ENCODE data around the gene ENTPD2.
"Not testable (repeated sequence)": the region's sequence is repeated elsewhere in the genome, so short reads cannot be mapped to it uniquely, and the experiment has no call there.

The ENTPD2 gene

DNA sequence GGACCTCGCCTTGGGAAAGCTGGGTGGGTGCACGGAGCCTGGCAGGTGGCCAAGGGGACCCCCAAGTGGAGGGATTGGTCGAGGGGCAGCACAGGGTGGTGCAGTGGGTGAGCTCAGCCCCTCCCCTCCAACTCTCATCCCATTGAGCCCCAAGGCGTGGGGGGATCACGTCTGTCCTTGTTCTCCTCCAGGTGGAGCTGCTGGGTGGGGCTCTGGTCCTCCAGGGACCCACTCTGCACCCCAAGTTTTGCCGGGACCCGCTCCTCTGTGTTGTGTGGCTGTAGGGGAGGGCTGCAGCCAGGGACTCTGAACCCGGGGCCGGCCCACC is 18.4 kb downstream of the ENTPD2 start:
- Mint-ChIP-seq H3K27me3 (no peaks in the 10 kb centered on the region), H3K27ac (no peak overlapping the region), H3K4me1 (peaks cover 30% of the 10 kb centered on the region), H3K9me3 (no peaks in the 10 kb centered on the region), H3K4me3 (no peak overlapping the region), H3K36me3 (ENCODE audit: low read depth) (no peaks in the 10 kb centered on the region)
- ATAC-seq: no peak
- DNase-seq: no peak

DNA sequence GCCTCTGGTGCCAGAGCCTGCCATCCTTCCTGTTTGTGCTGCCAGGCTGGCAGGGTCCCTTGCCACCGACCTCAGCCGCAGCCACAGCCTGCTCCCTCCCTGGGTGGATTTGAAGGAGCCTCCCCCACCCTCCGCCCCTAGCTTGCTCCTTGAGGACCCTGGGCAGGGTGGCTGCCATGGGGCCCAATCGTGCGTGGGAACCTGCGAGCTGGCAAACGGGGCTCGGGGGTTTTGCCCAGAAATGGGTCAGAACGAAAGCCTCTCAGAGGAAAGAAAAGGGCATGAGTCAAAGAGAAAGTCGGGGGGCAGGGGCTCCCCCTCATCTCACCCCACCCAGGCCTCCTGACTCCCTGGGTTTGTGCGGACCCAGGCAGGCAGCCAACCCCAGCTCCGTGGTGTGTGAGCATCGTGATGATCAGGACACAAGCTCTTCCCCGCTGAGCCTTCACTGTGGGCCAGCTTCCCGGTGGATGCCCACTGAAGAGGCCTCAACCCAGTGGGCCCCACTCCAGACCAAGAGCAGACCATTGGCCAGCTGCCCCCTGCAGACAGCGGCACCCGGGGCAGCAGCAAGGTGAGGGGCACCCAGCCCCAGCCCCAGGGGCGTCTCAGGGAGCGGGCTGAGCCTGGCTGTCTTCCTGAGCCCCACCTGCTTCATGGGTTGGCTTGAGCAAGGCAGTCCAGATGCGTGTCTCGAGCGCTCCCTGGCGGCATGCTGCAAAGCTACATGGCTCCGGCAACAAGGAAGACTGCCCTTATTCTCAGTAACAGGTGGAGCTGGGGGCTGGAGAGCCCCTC is 19.0 kb downstream of the ENTPD2 start:
- peak; percentile 83 for ATAC-seq
- H3K27me3 Mint-ChIP-seq: no peaks in the 10 kb centered on the region
- DNase-seq: peak; percentile 91
- H3K4me3 Mint-ChIP-seq: peak overlapping the region; percentile 59
- H3K9me3 Mint-ChIP-seq: no peaks in the 10 kb centered on the region
- peaks cover 36% of the 10 kb centered on the region for H3K4me1 Mint-ChIP-seq
- peak overlapping the region; percentile 65 for H3K27ac Mint-ChIP-seq
- H3K36me3 Mint-ChIP-seq (ENCODE audit: low read depth): no peaks in the 10 kb centered on the region

DNA sequence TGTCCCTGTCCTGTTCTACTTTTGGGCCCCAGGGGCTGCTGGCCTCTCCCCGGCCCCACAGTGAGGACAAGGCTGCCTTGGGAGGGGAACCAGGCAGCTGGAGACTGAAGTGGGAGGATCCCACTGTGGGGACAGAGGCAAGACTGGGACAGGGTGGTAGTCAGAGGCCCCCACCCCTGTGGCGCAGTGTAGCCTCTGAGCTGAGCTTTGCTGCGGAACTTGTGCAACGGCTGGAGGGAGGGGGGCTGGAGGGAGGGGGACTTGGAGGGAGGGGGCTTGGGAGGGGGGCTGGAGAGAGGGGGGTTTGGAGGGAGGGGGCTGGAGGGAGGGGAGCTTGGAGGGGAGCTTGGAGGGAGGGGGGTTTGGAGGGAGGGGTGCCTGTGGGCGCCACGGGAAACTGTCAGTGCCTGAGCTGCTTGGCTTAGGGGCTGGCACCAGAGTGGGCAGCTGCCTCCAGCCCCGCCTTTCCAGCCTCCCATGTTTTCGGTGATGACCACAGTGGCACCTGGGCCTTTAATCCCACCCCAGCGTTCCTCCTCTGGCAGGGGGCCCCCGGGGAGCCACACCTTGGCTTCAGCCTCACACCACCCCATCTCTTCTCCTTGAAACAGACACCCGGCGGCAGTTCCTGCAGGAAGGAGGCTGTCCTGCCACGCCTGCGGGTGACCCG is 19.7 kb downstream of the ENTPD2 start:
- DNase-seq: no peak
- H3K4me3 Mint-ChIP-seq: peak overlapping the region; percentile 59
- no peaks in the 10 kb centered on the region for H3K9me3 Mint-ChIP-seq
- peak; percentile 5 for ATAC-seq
- H3K27ac Mint-ChIP-seq: peak overlapping the region; percentile 65
- peaks cover 1% of the 10 kb centered on the region for H3K27me3 Mint-ChIP-seq
- peaks cover 42% of the 10 kb centered on the region for H3K4me1 Mint-ChIP-seq
- H3K36me3 Mint-ChIP-seq (ENCODE audit: low read depth): no peaks in the 10 kb centered on the region

DNA sequence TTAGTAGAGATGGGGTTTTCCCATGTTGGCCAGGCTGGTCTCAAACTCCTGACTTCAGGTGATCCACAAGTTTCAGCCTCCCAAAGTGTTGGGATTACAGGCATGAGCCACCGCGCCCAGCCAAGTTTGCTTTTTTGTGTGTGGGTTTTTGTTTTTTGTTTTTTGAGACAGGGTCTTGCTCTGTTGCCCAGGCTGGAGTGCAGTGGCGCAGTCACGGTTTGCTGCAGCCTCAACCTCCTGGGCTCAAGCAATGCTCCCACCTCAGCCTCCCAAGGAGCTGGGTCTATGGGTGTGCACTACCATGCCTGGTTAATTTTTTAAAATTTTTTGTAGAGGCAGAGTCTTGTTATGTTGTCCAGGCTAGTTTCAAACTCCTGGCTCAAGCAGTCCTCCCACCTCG is 20.4 kb downstream of the ENTPD2 start:
- not testable (repeated sequence) for H3K36me3 Mint-ChIP-seq (ENCODE audit: low read depth); H3K27me3 Mint-ChIP-seq; H3K4me3 Mint-ChIP-seq; DNase-seq; ATAC-seq; H3K9me3 Mint-ChIP-seq; H3K27ac Mint-ChIP-seq
- H3K4me1 Mint-ChIP-seq: peaks cover 48% of the 10 kb centered on the region

DNA sequence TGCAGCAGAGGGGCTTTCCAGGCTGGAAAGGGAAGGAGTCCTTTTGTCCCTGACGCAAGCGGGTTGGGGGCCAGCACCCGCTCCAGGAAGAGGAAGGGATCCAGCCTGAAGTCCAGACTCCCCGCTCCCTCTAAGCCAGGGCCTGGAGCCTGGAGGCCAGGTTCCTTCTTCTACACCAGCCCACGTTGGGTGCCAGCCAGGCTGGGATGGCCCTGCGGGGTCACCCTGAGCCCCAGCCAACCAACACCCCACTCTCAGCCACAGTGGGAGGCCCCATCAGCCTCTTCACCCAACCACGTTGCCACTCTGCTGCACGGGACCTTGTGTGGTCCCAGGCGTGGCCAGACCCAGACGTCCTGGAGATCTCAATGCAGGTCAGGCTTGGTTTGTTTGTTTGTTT is 21.0 kb downstream of the ENTPD2 start:
- H3K36me3 Mint-ChIP-seq (ENCODE audit: low read depth): no peaks in the 10 kb centered on the region
- peak overlapping the region; percentile 34 for H3K4me3 Mint-ChIP-seq
- H3K9me3 Mint-ChIP-seq: no peaks in the 10 kb centered on the region
- ATAC-seq: no peak
- peaks cover 1% of the 10 kb centered on the region for H3K27me3 Mint-ChIP-seq
- H3K27ac Mint-ChIP-seq: peak overlapping the region; percentile 26
- peaks cover 48% of the 10 kb centered on the region for H3K4me1 Mint-ChIP-seq
- DNase-seq: no peak

DNA sequence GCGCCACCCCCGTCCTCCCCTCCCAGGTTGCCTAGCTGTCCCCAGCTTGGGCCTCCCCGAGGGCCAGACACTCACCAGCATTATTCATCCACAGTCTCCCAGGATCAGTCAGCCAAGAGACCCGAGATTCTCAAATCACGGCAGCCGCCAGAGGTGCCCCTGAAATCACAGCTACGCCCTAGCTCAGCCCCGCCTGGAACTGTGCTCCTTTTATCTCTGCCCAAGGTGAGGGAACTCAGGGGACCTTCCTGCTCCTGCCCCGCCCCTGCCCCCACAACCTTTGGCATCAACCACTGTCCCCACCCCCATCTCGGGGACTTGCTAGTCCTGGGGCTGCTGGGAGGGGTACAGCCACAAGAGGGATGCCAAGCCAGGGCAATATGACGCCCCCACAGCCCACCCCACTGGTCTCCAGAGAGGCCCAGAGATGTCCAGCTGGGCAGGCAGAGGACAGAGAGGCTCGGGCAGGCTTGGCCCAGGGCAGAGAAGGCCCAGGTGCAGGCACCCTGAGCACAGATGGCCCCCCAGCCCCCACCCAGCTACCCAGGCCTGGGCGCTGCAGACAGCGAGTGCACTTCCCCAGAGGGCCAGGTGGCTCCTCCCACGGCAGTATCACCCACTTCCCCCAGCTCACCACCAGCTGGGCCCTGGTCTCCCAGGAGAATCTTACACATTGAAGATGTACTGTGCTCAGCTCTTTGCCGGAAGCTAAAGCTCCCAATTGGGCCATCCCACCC is 21.8 kb downstream of the ENTPD2 start, which contains the start of gene FUT7:
Gene FUT7 (minus strand): TSS at position 185 of the 737 bp plus-strand sequence. CDS start 97 bp downstream, at position 88.
- Mint-ChIP-seq H3K27ac (no peak within 1 kb of the TSS), H3K4me3 (peak within 1 kb of the TSS; percentile 30), H3K4me1 (peaks cover 51% of the 10 kb centered on the region), H3K36me3 (ENCODE audit: low read depth) (no peaks in the 10 kb centered on the region), H3K27me3 (peaks cover 4% of the 10 kb centered on the region), H3K9me3 (no peaks in the 10 kb centered on the region)
- ATAC-seq: no peak
- DNase-seq: no peak

DNA sequence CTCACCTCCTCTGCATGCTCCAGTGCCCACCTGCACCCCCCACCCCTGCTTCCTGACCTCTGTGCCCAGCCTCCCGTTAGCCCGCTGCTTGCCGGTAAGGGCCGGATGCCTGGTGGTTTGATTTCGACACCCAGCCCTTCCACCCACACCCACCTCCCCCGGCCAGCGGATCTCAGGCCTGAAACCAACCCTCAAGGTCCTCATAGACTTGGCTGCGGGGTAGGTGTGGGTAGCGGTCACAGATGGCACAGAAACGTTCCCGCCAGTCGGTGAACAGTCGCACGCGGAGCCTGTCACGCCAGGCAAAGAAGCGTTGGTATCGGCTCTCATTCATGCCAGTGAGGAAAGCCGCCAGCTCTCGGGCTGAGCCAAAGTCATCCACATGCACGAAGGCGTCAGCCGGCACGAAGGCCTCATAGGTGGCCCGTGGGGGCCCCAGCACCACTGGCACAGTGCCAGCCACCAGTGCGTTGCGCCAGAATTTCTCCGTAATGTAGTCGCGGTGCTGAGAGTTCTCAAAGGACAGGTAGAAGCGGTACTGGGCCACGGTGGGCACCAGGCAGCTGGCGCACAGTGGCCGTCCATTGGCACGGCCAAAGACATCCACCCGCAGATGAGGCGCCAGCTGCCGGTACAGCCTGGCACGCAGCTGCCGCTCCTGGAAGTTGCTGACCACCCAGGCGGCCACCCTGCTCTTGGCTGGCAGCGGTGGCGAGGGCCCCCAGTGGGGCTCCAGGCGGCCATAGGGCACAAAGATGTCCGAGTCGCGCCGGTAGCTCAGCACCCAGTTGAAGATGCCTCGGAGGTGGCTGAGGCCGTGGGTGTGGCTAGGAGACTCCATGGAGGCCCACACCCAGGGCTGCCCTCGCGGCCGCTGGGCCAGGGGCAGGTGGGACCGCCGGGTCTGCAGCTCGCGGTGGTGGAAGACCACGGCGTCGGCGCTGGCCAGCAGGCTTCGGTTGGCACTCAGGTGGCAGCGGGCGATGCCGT is 23.0 kb downstream of the ENTPD2 start:
- H3K4me3 Mint-ChIP-seq: peak overlapping the region; percentile 42
- no peak overlapping the region for H3K27ac Mint-ChIP-seq
- no peaks in the 10 kb centered on the region for H3K9me3 Mint-ChIP-seq
- peaks cover 4% of the 10 kb centered on the region for H3K27me3 Mint-ChIP-seq
- ATAC-seq: no peak
- H3K4me1 Mint-ChIP-seq: peaks cover 51% of the 10 kb centered on the region
- DNase-seq: peak; percentile 58
- no peaks in the 10 kb centered on the region for H3K36me3 Mint-ChIP-seq (ENCODE audit: low read depth)

DNA sequence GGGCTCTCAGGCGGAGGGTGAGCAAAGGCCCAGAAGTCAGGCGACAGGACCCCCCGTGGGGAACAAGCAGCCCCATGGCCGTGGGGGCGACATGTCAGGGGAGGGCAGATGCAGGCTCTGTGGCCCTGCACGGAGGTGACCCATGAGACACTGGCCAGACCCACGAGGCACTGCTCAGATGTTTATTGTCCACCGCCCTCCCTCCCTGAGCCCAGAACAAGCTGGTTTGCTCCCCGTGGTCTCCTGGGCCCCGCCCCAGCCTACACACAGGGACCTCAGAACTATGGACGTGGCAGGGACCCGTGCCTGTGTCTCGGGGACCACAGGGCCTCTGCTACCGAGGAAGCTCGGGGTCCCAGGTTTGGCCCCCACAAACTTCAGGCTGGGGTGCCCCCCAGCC is 23.9 kb downstream of the ENTPD2 start:
- H3K4me1 Mint-ChIP-seq: peaks cover 48% of the 10 kb centered on the region
- peaks cover 4% of the 10 kb centered on the region for H3K27me3 Mint-ChIP-seq
- no peak for ATAC-seq
- H3K27ac Mint-ChIP-seq: no peak overlapping the region
- no peaks in the 10 kb centered on the region for H3K9me3 Mint-ChIP-seq
- no peaks in the 10 kb centered on the region for H3K36me3 Mint-ChIP-seq (ENCODE audit: low read depth)
- H3K4me3 Mint-ChIP-seq: peak overlapping the region; percentile 51
- no peak for DNase-seq

DNA sequence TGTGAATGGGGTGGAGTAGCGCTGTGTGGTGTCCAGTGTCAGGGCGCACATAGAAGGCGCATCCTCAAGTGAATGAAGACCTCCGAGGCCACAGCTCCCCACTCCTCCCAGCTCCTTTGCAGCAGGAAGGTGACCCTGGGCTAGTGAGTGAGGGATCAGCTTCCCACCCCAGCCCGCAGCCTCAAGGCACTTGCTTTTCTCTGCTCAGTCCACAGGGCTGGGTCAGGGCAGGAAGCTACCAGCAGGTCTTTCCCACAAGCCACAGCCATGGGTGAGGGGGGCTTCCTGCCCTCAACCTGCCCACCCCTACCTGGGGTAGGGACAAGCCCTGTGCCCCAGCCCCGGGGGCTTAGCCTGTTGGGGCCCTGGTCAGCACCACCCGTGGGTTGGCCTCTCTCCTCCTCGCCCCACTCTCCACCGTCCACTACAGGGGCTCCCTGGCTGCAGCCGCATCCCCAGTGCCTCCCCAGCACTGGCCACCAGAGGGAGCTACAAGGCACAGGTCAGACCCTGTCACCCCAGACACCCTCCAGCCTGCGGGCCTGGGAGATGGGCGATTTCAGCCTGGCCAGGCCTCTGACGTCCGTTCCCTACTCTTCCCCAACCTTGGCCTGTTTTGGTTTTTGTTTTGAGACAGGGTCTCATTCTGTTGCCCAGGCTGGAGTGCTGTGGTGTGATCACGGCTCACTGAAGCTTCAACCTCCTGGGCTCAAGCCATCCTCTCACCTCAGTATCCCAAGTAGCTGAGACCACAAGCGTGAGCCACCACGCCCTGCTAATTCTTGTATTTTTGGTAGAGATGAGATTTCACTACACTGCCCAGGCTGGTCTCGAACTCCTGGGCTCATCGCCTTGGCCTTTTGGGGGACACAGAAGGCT is 24.6 kb downstream of the ENTPD2 start:
- H3K27me3 Mint-ChIP-seq: peaks cover 4% of the 10 kb centered on the region
- ATAC-seq (peak; percentile 41), DNase-seq (peak; percentile 88)
- no peaks in the 10 kb centered on the region for H3K9me3 Mint-ChIP-seq
- H3K4me1 Mint-ChIP-seq: peaks cover 41% of the 10 kb centered on the region
- H3K4me3 Mint-ChIP-seq: peak overlapping the region; percentile 66
- H3K36me3 Mint-ChIP-seq (ENCODE audit: low read depth): no peaks in the 10 kb centered on the region
- no peak overlapping the region for H3K27ac Mint-ChIP-seq

DNA sequence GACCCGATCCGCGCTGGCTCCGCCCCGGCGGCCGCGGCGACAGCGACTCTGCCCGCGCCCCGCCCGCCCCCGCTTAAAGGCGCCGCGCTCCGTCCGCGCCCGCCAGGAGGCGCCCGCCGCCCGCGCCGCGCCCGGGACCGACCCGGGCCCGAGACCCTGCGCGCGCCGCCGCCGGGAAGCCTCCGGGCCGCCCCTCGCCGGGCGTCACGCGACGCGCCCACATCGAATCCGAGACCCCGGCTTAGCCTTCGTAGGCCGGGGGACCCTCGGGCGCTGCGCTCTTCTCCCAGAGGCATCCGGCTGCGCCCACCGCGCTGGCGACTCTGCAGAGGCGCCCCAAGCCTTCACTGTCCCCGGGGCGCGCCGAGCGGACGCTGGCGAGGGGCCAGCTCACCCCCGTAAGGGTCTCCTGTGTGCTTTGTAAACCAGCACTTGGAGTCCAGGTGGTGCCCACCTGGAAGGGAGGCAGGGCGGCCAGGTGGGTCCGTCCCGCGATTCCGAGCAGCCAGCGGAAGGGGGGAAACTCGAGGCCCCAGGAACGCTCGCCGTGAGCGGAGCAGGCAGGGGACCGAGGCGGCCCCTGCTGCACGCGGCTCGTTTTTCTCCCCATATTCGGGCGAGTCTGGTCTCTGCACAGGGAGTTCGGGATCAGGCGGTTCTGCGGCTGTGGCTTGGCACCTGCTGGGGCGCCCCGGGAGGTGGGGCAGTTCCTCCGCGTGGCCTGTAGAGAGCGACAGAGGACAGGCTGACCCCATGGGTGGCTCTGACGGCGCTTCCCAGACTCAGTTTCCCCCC is 25.4 kb downstream of the ENTPD2 start:
- no peaks in the 10 kb centered on the region for H3K9me3 Mint-ChIP-seq
- peak; percentile 70 for DNase-seq
- peaks cover 4% of the 10 kb centered on the region for H3K27me3 Mint-ChIP-seq
- H3K27ac Mint-ChIP-seq: no peak overlapping the region
- H3K4me1 Mint-ChIP-seq: peaks cover 37% of the 10 kb centered on the region
- peak; percentile 50 for ATAC-seq
- H3K4me3 Mint-ChIP-seq: peak overlapping the region; percentile 66
- no peaks in the 10 kb centered on the region for H3K36me3 Mint-ChIP-seq (ENCODE audit: low read depth)

DNA sequence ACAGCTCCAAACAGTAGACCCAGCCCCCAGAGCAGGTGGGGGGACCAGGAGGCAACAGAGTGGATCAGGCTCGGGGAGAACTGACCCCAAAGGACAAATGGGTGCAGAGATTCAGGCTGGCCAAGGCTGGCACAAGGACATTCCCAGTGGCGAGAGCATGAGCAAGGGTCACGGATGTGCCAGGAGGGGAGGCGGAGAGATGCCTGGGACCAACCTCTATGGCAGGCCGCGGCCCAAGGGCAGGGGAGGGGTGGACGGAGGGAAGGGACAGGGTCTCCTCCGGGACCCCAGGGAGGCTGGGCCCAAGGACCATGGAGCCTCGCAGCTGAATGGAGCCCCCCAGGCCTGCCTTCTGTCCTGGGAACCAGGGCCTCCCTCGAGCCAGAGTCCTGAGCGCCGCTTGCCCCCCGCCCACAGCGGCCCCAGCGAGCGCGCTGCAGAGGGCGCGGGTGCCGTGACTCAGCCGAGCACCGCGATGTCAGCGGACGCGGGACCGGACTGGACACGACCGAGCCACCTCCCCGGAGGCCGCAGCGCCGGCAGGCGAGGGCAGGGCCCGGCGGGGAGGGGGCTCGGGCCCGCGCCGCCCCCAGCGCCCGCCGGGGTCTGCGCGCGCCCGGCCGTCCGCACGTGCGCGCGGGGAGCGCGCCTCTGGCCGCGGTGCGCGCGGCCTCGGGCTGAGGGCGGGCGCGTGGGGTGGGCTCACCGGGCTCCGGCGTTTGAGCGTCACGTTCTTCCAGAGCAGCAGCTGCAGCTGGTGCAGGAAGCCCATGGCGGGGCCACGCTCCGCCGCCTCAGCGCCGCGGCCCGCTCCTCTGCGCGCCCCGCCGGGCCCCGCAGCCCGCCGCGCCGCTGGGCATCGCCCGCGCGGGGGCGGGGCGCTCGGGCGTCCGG is 26.2 kb downstream of the ENTPD2 start, which contains the start of gene ABCA2:
Gene ABCA2 (minus strand): TSS at position 869 of the 894 bp plus-strand sequence. CDS start 97 bp downstream, at position 772.
- Mint-ChIP-seq H3K27me3 (peaks cover 4% of the 10 kb centered on the region), H3K4me1 (peaks cover 32% of the 10 kb centered on the region), H3K27ac (no peak within 1 kb of the TSS), H3K4me3 (peak within 1 kb of the TSS; percentile 69), H3K9me3 (no peaks in the 10 kb centered on the region), H3K36me3 (ENCODE audit: low read depth) (no peaks in the 10 kb centered on the region)
- ATAC-seq (no peak), DNase-seq (no peak)

DNA sequence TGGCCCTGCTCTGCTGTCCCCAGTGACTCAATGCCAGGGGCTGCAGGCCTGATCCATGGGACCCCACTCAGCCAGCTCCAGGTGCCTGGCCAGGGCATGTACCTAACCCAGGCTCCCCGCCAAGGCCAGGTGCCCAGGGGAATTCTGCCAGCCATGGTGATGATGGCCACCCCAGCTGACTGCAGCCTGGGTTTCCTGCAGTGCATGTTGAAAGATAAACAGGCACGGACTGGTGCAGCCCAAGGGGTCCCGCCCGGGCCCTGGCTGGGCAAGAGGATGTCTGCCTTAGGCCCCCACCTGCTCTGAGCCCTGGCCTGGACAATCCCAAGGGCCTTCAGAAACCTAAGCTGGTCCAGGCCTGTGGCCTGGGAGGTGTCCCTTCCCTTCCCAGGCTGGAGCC is 27.0 kb downstream of the ENTPD2 start:
- no peak overlapping the region for H3K4me3 Mint-ChIP-seq
- H3K4me1 Mint-ChIP-seq: peaks cover 28% of the 10 kb centered on the region
- H3K27ac Mint-ChIP-seq: no peak overlapping the region
- H3K9me3 Mint-ChIP-seq: no peaks in the 10 kb centered on the region
- no peaks in the 10 kb centered on the region for H3K36me3 Mint-ChIP-seq (ENCODE audit: low read depth)
- H3K27me3 Mint-ChIP-seq: peaks cover 4% of the 10 kb centered on the region
- DNase-seq (no peak), ATAC-seq (no peak)
